Measurements from ENCODE around the gene UBR2.
"Not testable (repeated sequence)": the region's sequence is repeated elsewhere in the genome, so short reads cannot be mapped to it uniquely, and the experiment has no call there.

Gene UBR2

GRCh38 chr6:42729731-42730130, 165.9 kb downstream of the UBR2 start:
- no peak for DNase-seq

DNA sequence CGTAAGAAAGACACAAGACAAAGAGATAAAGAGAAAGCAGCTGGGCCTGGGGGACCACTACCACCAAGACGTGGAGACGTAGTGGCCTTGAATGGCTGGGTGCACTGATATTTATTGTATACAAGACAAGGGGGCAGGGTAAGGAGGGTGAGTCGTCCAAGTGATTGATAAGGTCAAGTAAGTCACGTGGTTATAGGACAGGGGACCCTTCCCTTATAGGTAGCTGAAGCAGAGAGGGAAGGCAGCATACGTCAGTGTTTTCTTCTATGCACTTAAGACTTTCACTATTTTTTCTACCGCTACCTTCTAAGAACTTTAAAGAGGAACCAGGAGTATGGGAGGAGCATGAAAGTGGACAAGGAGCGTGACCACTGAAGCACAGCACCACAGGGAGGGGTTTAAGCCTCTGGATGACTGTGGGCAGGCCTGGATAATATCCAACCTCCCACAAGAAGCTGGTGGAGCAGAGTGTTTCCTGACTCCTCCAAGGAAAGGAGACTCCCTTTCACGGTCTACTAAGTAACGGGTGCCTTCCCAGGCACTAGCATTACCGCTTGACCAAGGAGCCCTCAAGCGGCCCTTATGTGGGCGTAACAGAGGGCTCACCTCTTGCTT, 170.1 kb downstream of the UBR2 start:
- DNase-seq = not testable (repeated sequence)

GRCh38 chr6:42735976-42736375, 172.1 kb downstream of the UBR2 start:
- no peak for DNase-seq

- DNase-seq = no peak
These were observed 176.9 kb downstream of the UBR2 start for GRCh38 chr6:42740725-42741124.

DNA sequence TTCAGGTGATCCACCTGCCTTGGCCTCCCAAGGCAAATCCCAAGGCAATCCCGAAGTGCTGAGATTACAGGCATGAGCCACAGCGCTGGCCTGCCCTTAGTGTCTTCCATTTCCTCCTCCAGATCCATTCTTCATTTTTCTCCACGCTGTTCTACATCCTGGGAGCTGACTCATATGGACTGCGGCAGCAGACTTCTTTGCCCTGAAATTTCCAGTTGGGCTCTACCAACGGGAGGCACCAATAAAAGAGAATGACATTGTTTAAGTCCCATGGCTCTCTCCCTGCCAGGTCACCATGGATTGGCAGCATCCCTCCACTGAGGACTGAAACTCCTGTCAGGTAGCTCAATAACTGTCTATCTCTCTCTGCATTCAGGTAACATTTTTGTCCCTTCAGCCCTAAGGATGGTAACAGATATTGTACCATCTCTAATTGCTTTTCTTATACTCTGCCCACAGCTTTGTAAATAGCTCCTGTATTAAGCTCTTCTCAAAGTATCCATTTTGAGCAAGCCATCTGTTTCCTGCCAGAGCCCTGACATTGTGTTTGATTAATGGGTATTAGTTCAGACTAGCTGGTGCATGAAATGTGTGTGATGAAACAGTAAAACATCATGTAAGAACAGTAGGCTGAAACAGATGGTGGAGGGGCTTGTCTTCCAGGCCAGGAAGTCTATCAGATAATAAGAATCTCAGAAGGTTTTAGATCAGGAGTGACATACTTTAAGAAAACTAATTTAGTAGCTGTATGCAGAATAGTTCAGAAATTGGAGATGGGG, 178.5 kb downstream of the UBR2 start:
- no peak for DNase-seq
